Liver (tissue), 9 donors: Measurements from ENCODE around the gene CACNA1C. TPM values are rescaled to one million over a fixed set of nuclear protein-coding genes. Genes with fewer than 3 reads are reported as not detected.

Experiments
- DNase-seq: peaks from one replicate; pipeline ENCODE4 v3.0.0-alpha.2; 2017; ENCODE audit warnings: low spot score
- H3K27ac ChIP-seq, 2 donors: one replicate each; pipeline ENCODE4 v1.7.0; 2013; ENCODE audit warnings: inconsistent platforms in 2 of 2, low read length in 2 of 2, control low read depth in 1 of 2, low read depth in 1 of 2, mild to moderate bottlenecking in 1 of 2
- H3K27me3 ChIP-seq, 4 donors: one replicate each; pipeline versions ENCODE4 v1.6.1 to v1.7.0; 2013; ENCODE audit warnings: low read length in 3 of 4, inconsistent platforms in 1 of 4, mild to moderate bottlenecking in 1 of 4, moderate library complexity in 1 of 4; ENCODE audit not compliant: control insufficient read depth in 4 of 4, insufficient read depth in 4 of 4
- H3K36me3 ChIP-seq, 4 donors: one replicate each; pipeline versions ENCODE4 v1.6.1 to v1.7.0; 2013; ENCODE audit warnings: low read length in 3 of 4, mild to moderate bottlenecking in 3 of 4, low read depth in 1 of 4, moderate library complexity in 1 of 4; ENCODE audit not compliant: control insufficient read depth in 4 of 4, insufficient read depth in 3 of 4
- H3K4me1 ChIP-seq, 4 donors: one replicate each; pipeline versions ENCODE4 v1.6.1 to v1.7.0; 2013; ENCODE audit warnings: low read length in 3 of 4, mild to moderate bottlenecking in 3 of 4, moderate library complexity in 1 of 4; ENCODE audit not compliant: control insufficient read depth in 4 of 4, insufficient read depth in 4 of 4
- H3K4me3 ChIP-seq, 3 donors: one replicate each; pipeline versions ENCODE4 v1.6.1 to v1.7.0; 2013; ENCODE audit warnings: low read length in 3 of 3, control low read depth in 1 of 3, low read depth in 1 of 3, mild to moderate bottlenecking in 1 of 3
- H3K9ac ChIP-seq, 2 donors: one replicate each; pipeline ENCODE4 v1.7.0; 2013; ENCODE audit warnings: low read length in 2 of 2, mild to moderate bottlenecking in 2 of 2, moderate library complexity in 2 of 2, control low read depth in 1 of 2, low read depth in 1 of 2
- H3K9me3 ChIP-seq, 4 donors: one replicate each; pipeline versions ENCODE4 v1.6.1 to v1.7.0; 2013; ENCODE audit warnings: low read length in 3 of 4; ENCODE audit not compliant: control insufficient read depth in 4 of 4
- FOXA2 ChIP-seq: IDR thresholded peaks from 2 replicates; pipeline ENCODE4 v1.6.1; 2016; ENCODE audit warnings: antibody characterized with exemption
- GABPA ChIP-seq, 2 donors: IDR thresholded peaks in 1 of 2; conservative IDR thresholded peaks in 1 of 2; 2 replicates each; pipeline ENCODE4 v1.6.1; 2016; ENCODE audit warnings: antibody characterized with exemption in 2 of 2, mild to moderate bottlenecking in 1 of 2, moderate library complexity in 1 of 2
- HNF4A ChIP-seq, 2 donors: conservative IDR thresholded peaks; 2 replicates each; pipeline ENCODE4 v1.6.1; 2016; ENCODE audit warnings: antibody characterized with exemption in 2 of 2, mild to moderate bottlenecking in 2 of 2
- JUND ChIP-seq, 2 donors: IDR thresholded peaks; 2 replicates each; pipeline ENCODE4 v1.6.1; 2016; ENCODE audit warnings: antibody characterized with exemption in 2 of 2
- NR2F2 ChIP-seq: IDR thresholded peaks from 2 replicates; pipeline ENCODE4 v1.6.1; 2016; ENCODE audit warnings: antibody characterized with exemption
- RAD21 ChIP-seq, 2 donors: IDR thresholded peaks; 2 replicates each; pipeline ENCODE4 v1.6.1; 2016; ENCODE audit warnings: antibody characterized with exemption in 2 of 2, mild to moderate bottlenecking in 2 of 2
- RXRA ChIP-seq, 2 donors: IDR thresholded peaks; 2 replicates each; pipeline ENCODE4 v1.6.1; 2017 to 2018; ENCODE audit warnings: antibody characterized with exemption in 2 of 2, mild to moderate bottlenecking in 1 of 2
- SP1 ChIP-seq: IDR thresholded peaks from 2 replicates; pipeline ENCODE4 v1.6.1; 2018; ENCODE audit warnings: antibody characterized with exemption, mild to moderate bottlenecking
- TAF1 ChIP-seq: conservative IDR thresholded peaks from 2 replicates; pipeline ENCODE4 v1.6.1; 2016; ENCODE audit warnings: antibody characterized with exemption, mild to moderate bottlenecking
- YY1 ChIP-seq: IDR thresholded peaks from 2 replicates; pipeline ENCODE4 v1.6.1; 2016; ENCODE audit warnings: antibody characterized with exemption, mild to moderate bottlenecking
- WGBS: extraction: QIAGEN DNeasy Blood & Tissue Kit; methylation state at CpG from one replicate; pipeline ENCODE4 v1.1.7; 2013; 5-methylcytosine and 5-hydroxymethylcytosine counted together
- polyA plus RNA-seq, 2 donors: library from polyadenylated mRNA; stranded (reverse) in 1 of 2; unstranded in 1 of 2; fragments of 200-250 nt in 1 of 2; fragments of >200 nt in 1 of 2; fragmentation: Nextera tagmentation in 1 of 2; extraction: Ambion mirVana in 1 of 2; gene quantifications; one replicate each; pipeline versions ENCODE4 v1.2.1 to v1.2.3, GENCODE V29; 2013 to 2015
- total RNA-seq, 2 donors: library from RNA; depleted of rRNA; stranded (reverse); fragments of >200 nt; gene quantifications; one replicate each; pipeline ENCODE4 v1.2.3, GENCODE V29; 2014
- TF ChIP-seq, protein P1 (sequence below): IDR thresholded peaks from 2 replicates; pipeline ENCODE4 v1.6.1; 2016; ENCODE audit warnings: antibody characterized with exemption
- TF ChIP-seq, protein P2 (sequence below): IDR thresholded peaks from 2 replicates; pipeline ENCODE4 v1.6.1; 2016; ENCODE audit warnings: antibody characterized with exemption
- TF ChIP-seq, protein P3 (sequence below): fragments of 150-350 bp; IDR thresholded peaks from 2 replicates; pipeline ENCODE4 v1.5.1; 2017; ENCODE audit warnings: improper control_type of control experiment, low read depth, low read length; ENCODE audit not compliant: missing input control
- TF ChIP-seq, protein P4 (sequence below): IDR thresholded peaks from 2 replicates; pipeline ENCODE4 v1.6.1; 2016; ENCODE audit warnings: antibody characterized with exemption, mild to moderate bottlenecking
- TF ChIP-seq, protein P5 (sequence below): IDR thresholded peaks from 2 replicates; pipeline ENCODE4 v1.6.1; 2016; ENCODE audit warnings: antibody characterized with exemption
- donor health status: healthy.
- donor health status: healthy.
- donor health status: healthy.
- donor health status: healthy.
- donor health status: healthy.

CACNA1C gene
- total and polyA plus RNA-seq, 4 donors = 0.23 to 1.9 (median 0.41) TPM

DNA sequence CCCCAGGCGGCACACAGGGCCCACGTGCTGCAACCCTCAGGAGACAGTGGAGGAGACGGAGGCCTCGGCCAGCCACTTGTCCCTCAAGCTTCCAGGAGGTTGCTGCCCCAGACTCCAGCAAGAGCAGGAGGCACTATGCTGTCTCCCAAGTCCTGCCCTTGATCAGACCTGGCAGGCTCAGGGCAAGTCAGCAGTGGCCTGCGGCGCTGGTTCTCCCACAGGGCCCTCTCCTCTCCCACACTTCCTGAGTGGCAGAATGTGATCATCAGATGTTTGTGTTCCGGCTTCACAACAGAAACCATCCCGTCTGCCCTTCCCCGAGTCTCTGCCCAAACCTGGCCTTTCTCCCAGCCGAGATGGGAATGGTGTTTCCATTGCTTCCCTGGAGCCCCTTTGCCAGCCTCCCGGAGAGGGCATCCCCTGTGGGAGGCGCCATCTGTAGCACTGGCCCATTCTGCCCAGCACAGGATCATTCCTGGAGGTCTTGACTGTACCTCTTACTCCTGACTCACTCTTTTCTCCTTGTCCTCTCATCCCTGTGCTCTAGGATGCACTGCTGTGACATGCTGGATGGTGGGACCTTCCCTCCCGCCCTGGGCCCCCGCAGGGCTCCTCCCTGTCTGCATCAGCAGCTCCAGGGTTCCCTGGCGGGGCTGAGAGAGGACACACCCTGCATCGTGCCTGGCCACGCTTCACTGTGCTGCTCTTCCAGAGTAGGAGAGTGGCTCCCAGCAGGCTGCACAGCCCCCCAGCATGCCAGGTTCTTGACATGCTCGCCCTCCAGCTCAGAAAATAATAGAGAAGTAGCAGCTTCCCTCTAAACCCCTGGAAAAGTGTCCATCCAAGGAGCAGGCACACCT, 627.3 kb downstream of the CACNA1C start (continued):
- no peak for TF ChIP-seq YY1
- TF ChIP-seq SP1 = no peak
- TF ChIP-seq RXRA (IDR thresholded peaks at IDR 0.05) = no peak

DNA sequence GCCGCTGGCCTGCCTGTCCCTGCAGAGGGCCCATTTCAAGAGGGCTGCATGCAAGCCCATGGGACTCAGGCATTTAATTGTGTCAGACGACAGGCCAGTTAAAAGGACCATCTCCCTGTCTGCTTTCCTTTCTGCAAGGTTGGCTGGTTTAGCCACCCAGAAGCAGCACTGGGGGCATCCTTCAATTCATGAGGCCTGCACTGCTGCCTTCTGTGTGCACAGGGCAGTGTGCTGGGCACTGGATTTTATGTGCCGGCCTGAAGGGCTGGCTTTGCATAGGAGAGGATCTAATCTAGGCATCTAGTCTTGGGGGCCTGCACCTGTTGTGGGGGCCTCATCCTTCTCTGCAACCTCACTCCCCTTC, 627.9 kb downstream of the CACNA1C start:
- Histone ChIP-seq H3K27ac (no peak overlapping the region), H3K4me3 (no peak overlapping the region), H3K27me3 (no peaks in the 10 kb centered on the region), H3K4me1 (no peaks in the 10 kb centered on the region), H3K9ac (no peak overlapping the region), H3K9me3 (no peaks in the 10 kb centered on the region), H3K36me3 (no peaks in the 10 kb centered on the region)
- DNase-seq = no peak
- TF ChIP-seq RXRA (IDR thresholded peaks at IDR 0.05) = no peak
- TF ChIP-seq, protein P1, sequence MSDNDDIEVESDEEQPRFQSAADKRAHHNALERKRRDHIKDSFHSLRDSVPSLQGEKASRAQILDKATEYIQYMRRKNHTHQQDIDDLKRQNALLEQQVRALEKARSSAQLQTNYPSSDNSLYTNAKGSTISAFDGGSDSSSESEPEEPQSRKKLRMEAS = no peak
- no peak for TF ChIP-seq JUND (IDR thresholded peaks at IDR 0.05)
- TF ChIP-seq NR2F2 = no peak
- TF ChIP-seq SP1 = no peak
- TF ChIP-seq, protein P2, sequence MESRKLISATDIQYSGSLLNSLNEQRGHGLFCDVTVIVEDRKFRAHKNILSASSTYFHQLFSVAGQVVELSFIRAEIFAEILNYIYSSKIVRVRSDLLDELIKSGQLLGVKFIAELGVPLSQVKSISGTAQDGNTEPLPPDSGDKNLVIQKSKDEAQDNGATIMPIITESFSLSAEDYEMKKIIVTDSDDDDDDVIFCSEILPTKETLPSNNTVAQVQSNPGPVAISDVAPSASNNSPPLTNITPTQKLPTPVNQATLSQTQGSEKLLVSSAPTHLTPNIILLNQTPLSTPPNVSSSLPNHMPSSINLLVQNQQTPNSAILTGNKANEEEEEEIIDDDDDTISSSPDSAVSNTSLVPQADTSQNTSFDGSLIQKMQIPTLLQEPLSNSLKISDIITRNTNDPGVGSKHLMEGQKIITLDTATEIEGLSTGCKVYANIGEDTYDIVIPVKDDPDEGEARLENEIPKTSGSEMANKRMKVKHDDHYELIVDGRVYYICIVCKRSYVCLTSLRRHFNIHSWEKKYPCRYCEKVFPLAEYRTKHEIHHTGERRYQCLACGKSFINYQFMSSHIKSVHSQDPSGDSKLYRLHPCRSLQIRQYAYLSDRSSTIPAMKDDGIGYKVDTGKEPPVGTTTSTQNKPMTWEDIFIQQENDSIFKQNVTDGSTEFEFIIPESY = no peak
- no peak for TF ChIP-seq TAF1
- TF ChIP-seq, protein P3, sequence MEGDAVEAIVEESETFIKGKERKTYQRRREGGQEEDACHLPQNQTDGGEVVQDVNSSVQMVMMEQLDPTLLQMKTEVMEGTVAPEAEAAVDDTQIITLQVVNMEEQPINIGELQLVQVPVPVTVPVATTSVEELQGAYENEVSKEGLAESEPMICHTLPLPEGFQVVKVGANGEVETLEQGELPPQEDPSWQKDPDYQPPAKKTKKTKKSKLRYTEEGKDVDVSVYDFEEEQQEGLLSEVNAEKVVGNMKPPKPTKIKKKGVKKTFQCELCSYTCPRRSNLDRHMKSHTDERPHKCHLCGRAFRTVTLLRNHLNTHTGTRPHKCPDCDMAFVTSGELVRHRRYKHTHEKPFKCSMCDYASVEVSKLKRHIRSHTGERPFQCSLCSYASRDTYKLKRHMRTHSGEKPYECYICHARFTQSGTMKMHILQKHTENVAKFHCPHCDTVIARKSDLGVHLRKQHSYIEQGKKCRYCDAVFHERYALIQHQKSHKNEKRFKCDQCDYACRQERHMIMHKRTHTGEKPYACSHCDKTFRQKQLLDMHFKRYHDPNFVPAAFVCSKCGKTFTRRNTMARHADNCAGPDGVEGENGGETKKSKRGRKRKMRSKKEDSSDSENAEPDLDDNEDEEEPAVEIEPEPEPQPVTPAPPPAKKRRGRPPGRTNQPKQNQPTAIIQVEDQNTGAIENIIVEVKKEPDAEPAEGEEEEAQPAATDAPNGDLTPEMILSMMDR = no peak
- no peak for TF ChIP-seq YY1
- TF ChIP-seq, protein P4, sequence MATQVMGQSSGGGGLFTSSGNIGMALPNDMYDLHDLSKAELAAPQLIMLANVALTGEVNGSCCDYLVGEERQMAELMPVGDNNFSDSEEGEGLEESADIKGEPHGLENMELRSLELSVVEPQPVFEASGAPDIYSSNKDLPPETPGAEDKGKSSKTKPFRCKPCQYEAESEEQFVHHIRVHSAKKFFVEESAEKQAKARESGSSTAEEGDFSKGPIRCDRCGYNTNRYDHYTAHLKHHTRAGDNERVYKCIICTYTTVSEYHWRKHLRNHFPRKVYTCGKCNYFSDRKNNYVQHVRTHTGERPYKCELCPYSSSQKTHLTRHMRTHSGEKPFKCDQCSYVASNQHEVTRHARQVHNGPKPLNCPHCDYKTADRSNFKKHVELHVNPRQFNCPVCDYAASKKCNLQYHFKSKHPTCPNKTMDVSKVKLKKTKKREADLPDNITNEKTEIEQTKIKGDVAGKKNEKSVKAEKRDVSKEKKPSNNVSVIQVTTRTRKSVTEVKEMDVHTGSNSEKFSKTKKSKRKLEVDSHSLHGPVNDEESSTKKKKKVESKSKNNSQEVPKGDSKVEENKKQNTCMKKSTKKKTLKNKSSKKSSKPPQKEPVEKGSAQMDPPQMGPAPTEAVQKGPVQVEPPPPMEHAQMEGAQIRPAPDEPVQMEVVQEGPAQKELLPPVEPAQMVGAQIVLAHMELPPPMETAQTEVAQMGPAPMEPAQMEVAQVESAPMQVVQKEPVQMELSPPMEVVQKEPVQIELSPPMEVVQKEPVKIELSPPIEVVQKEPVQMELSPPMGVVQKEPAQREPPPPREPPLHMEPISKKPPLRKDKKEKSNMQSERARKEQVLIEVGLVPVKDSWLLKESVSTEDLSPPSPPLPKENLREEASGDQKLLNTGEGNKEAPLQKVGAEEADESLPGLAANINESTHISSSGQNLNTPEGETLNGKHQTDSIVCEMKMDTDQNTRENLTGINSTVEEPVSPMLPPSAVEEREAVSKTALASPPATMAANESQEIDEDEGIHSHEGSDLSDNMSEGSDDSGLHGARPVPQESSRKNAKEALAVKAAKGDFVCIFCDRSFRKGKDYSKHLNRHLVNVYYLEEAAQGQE = no peak
- TF ChIP-seq, protein P5, sequence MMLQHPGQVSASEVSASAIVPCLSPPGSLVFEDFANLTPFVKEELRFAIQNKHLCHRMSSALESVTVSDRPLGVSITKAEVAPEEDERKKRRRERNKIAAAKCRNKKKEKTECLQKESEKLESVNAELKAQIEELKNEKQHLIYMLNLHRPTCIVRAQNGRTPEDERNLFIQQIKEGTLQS = no peak
- no peak for TF ChIP-seq RAD21 (IDR thresholded peaks at IDR 0.05)
- no peak for TF ChIP-seq FOXA2
- no peak for TF ChIP-seq GABPA (IDR thresholded peaks at IDR 0.05 in 1 of 2, conservative IDR thresholded peaks at IDR 0.05 in 1 of 2)
- no peak for TF ChIP-seq HNF4A (conservative IDR thresholded peaks at IDR 0.05)
- WGBS = 91% methylated on average over 3 of the region's 3 CpGs
